PC-9 (cell line): ENCODE results near the gene MTMR3. TPM values are rescaled to one million over a fixed set of nuclear protein-coding genes. Genes with fewer than 3 reads are reported as not detected.

ENCODE experiments used
- BruUV-seq: library from RNA; stranded (reverse); fragments of 400-500 nt; replicated peaks from 2 replicates; lab custom pipeline; 2021; lab: Mats Ljungman, UMichigan
- CTCF ChIA-PET: fragments of 300-600 bp; sonication (Branson Sonifier 250); formaldehyde crosslinking; loops from one replicate; lab custom pipeline; 2022; ENCODE audit warnings: antibody characterized with exemption; lab: Charles Lee
- POLR2A ChIA-PET: fragments of 300-600 bp; sonication (Branson Sonifier 250); formaldehyde crosslinking; loops from one replicate; lab custom pipeline; 2022; ENCODE audit warnings: antibody characterized with exemption; ENCODE audit not compliant: unreplicated experiment; lab: Charles Lee
- DNase-seq, 2 experiments: peaks; one replicate each; pipeline versions ENCODE4 v3.0.0 to v3.0.0-alpha.2; 2015 to 2022; ENCODE audit warnings: mixed read lengths in 1 of 2
- H2AFZ ChIP-seq: fragments of 200-600 bp; sonication (generic); 2 replicates; pipeline ENCODE4 v1.8.1; 2017; ENCODE audit warnings: antibody characterized with exemption
- H3F3A ChIP-seq: fragments of 200-600 bp; sonication (generic); 2 replicates; pipeline ENCODE4 v1.8.1; 2017; ENCODE audit warnings: antibody characterized with exemption, mild to moderate bottlenecking, low read depth; ENCODE audit not compliant: insufficient read depth
- H3K27ac ChIP-seq: fragments of 200-600 bp; sonication (generic); 2 replicates; pipeline ENCODE4 v1.6.1; 2016; ENCODE audit warnings: mixed run types
- H3K27me3 ChIP-seq: fragments of 200-600 bp; sonication (generic); 2 replicates; pipeline ENCODE4 v1.6.1; 2016; ENCODE audit warnings: low read depth, mixed run types; ENCODE audit not compliant: insufficient read depth
- H3K36me3 ChIP-seq: fragments of 200-600 bp; sonication (generic); 2 replicates; pipeline ENCODE4 v1.6.1; 2016; ENCODE audit warnings: low read depth, mixed run types
- H3K4me1 ChIP-seq: fragments of 200-600 bp; sonication (generic); replicated peaks from 2 replicates; pipeline ENCODE4 v1.6.1; 2016; ENCODE audit warnings: mixed run types; ENCODE audit not compliant: insufficient read depth
- H3K4me2 ChIP-seq: fragments of 200-600 bp; sonication (generic); 2 replicates; pipeline ENCODE4 v1.6.1; 2017; ENCODE audit warnings: mixed run types
- H3K4me3 ChIP-seq: fragments of 200-600 bp; sonication (generic); 2 replicates; pipeline ENCODE4 v1.6.1; 2016; ENCODE audit warnings: mixed run types
- H3K79me2 ChIP-seq: fragments of 200-600 bp; sonication (generic); 2 replicates; pipeline ENCODE4 v1.6.1; 2017; ENCODE audit warnings: low read depth, mixed run types
- H3K9me2 ChIP-seq: fragments of 200-600 bp; sonication (generic); 2 replicates; pipeline ENCODE4 v1.8.1; 2017; ENCODE audit warnings: mild to moderate bottlenecking; ENCODE audit not compliant: insufficient read depth
- H3K9me3 ChIP-seq: fragments of 200-600 bp; sonication (generic); 2 replicates; pipeline ENCODE4 v1.8.1; 2016; ENCODE audit warnings: low read depth; ENCODE audit not compliant: insufficient read depth
- H4K20me1 ChIP-seq: fragments of 200-600 bp; sonication (generic); 2 replicates; pipeline ENCODE4 v1.8.1; 2017; ENCODE audit not compliant: insufficient read depth
- CTCF ChIP-seq: fragments of 200-600 bp; sonication (generic); conservative IDR thresholded peaks from 2 replicates; pipeline ENCODE4 v1.6.1; 2017; ENCODE audit warnings: mixed run types, antibody characterized with exemption, mild to moderate bottlenecking, moderate library complexity
- EZH2 ChIP-seq: fragments of 200-600 bp; sonication (generic); IDR thresholded peaks from 2 replicates; pipeline ENCODE4 v1.8.0; 2017; ENCODE audit warnings: antibody characterized with exemption, low read depth
- intact Hi-C: fragments of 100-400 bp; cut with micrococcal nuclease; formaldehyde crosslinking; loops from one replicate; pipeline ENCODE4 v1.10.0; 2022; ENCODE audit not compliant: unreplicated experiment
- total RNA-seq: library from RNA; stranded (reverse); gene quantifications from 2 replicates; pipeline ENCODE4 v1.2.3, GENCODE V29; 2021

The MTMR3 gene
- total RNA-seq, 1 experiment from 2014 or later: 28.1 TPM

- Histone ChIP-seq H3K27ac (no peak overlapping the region), H3K4me2 (no peak overlapping the region), H3F3A (no peaks in the 10 kb centered on the region; the same call in 1 of the 2 replicates), H3K27me3 (no peaks in the 10 kb centered on the region), H3K36me3 (no peaks in the 10 kb centered on the region), H3K79me2 (peaks cover 77% of the 10 kb centered on the region), H3K4me1 (no peaks in the 10 kb centered on the region), H2AFZ (no peak overlapping the region), H3K9me3 (no peaks in the 10 kb centered on the region), H3K9me2 (no peaks in the 10 kb centered on the region), H3K4me3 (no peak overlapping the region), H4K20me1 (peaks cover 45% of the 10 kb centered on the region)
- TF ChIP-seq EZH2: no peak
- no peak for TF ChIP-seq CTCF
- no peak for DNase-seq
- CTCF ChIA-PET: no interaction called here
- BruUV-seq: no TSS peak
- POLR2A ChIA-PET: no interaction called here
- intact Hi-C loops: no loop called here
These were observed 63.2 kb downstream of the MTMR3 start for GRCh38 chr22:29946220-29946619.

- no peak overlapping the region for H3K27ac ChIP-seq
- 0 out of 2 replicates have a peak, but pooled peaks cover 4% of the 10 kb centered on the region for H3F3A ChIP-seq
- H3K9me2 ChIP-seq: no peaks in the 10 kb centered on the region
- TF ChIP-seq CTCF (no peak), EZH2 (no peak)
- ChIA-PET POLR2A (no interaction called here), CTCF (no interaction called here)
- peaks cover 78% of the 10 kb centered on the region for H3K79me2 ChIP-seq
- no peak overlapping the region for H3K4me3 ChIP-seq
- intact Hi-C loops: no loop called here
- H3K4me1 ChIP-seq: no peaks in the 10 kb centered on the region
- no peaks in the 10 kb centered on the region for H3K9me3 ChIP-seq
- no peak overlapping the region for H3K4me2 ChIP-seq
- H2AFZ ChIP-seq: no peak overlapping the region
- BruUV-seq: no TSS peak
- no peaks in the 10 kb centered on the region for H3K36me3 ChIP-seq
- peaks cover 54% of the 10 kb centered on the region for H4K20me1 ChIP-seq
- DNase-seq: no peak
- no peaks in the 10 kb centered on the region for H3K27me3 ChIP-seq
These were observed 64.7 kb downstream of the MTMR3 start for GRCh38 chr22:29947410-29948384.

- Histone ChIP-seq H3K4me1 (no peaks in the 10 kb centered on the region), H4K20me1 (peaks cover 54% of the 10 kb centered on the region), H2AFZ (no peak overlapping the region), H3F3A (0 out of 2 replicates have a peak, but pooled peaks cover 4% of the 10 kb centered on the region), H3K79me2 (peaks cover 78% of the 10 kb centered on the region), H3K36me3 (no peaks in the 10 kb centered on the region), H3K4me2 (no peak overlapping the region), H3K9me2 (no peaks in the 10 kb centered on the region), H3K27me3 (no peaks in the 10 kb centered on the region), H3K4me3 (no peak overlapping the region), H3K27ac (no peak overlapping the region), H3K9me3 (no peaks in the 10 kb centered on the region)
- no peak for DNase-seq
- ChIA-PET CTCF (no interaction called here), POLR2A (no interaction called here)
- no TSS peak for BruUV-seq
- intact Hi-C loops: no loop called here
- no peak for TF ChIP-seq CTCF
- TF ChIP-seq EZH2: no peak
These were observed 65.4 kb downstream of the MTMR3 start for GRCh38 chr22:29948385-29948769.
